ENCODE measurements around the gene COPZ1. TPM values are rescaled to one million over a fixed set of nuclear protein-coding genes. Genes with fewer than 3 reads are reported as not detected.

The COPZ1 gene
- total and polyA plus RNA-seq, 9 of the 15 experiments (the other 6 are each of a cell fraction or from before 2014, with no cell fraction given), result 137 to 487 (median 233) TPM

DNA sequence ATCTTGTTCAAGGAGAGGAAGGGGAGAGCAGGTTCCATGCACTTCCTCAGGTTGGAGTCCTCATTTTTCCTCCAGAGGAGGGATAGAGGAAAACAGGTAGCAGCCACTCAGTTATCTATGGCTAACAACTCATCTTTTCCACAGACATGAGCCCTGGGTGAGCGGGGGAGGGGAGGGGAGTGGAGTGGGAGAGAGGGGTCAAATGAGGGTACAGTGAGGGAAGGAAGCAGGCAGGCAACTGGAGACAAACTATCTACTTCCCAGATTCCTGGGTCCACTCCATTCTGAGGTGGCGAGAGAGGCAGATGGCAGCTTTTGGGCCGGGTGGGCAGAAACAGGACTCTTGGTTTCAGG lies 62.2 kb downstream of the COPZ1 start (continued):
- TF ChIP-seq U2AF2 (optimal IDR thresholded peaks at IDR 0.05; ENCODE audit: low read depth, low read length) (no peak), SIRT6 (IDR thresholded peaks at IDR 0.05; ENCODE audit: low read depth, low read length) (no peak), ZNF589 (CRISPR knock-in tag; IDR thresholded peaks at IDR 0.05; ENCODE audit: low read depth) (0 out of 2 replicates have a peak, but pooled peaks have one; percentile 33), SRSF7 (optimal IDR thresholded peaks at IDR 0.05; ENCODE audit: low read depth, low read length) (no peak), GATA2 (CRISPR knock-in tag; IDR thresholded peaks at IDR 0.05) (0 out of 2 replicates have a peak, but pooled peaks have one; percentile 41), TARDBP (IDR thresholded peaks at IDR 0.05) (no peak), SMARCA4 (IDR thresholded peaks at IDR 0.05) (0 out of 2 replicates have a peak, but pooled peaks have one; percentile 34), JUND (IDR thresholded peaks at IDR 0.05; ENCODE audit: borderline replicate concordance, low read depth, low read length) (peak; percentile 33; the same call in 1 of the 2 replicates), JUND (tag; IDR thresholded peaks at IDR 0.05; ENCODE audit: borderline replicate concordance, low read depth, low read length) (peak; percentile 55; the same call in 1 of the 3 replicates), PPARD (CRISPR knock-in tag; IDR thresholded peaks at IDR 0.05) (no peak), KDM4B (IDR thresholded peaks at IDR 0.05; ENCODE audit: borderline replicate concordance in 2 of 2, low read depth in 1 of 2) (no peak), NFATC3 (IDR thresholded peaks at IDR 0.05) (no peak), HDAC2 (IDR thresholded peaks at IDR 0.05) (0 out of 2 replicates have a peak, but pooled peaks have one; percentile 13), TCF7L2 (IDR thresholded peaks at IDR 0.05; ENCODE audit: low read depth, low read length) (no peak), HNRNPK (IDR thresholded peaks at IDR 0.05; ENCODE audit: low read depth, low read length, poor library complexity, severe bottlenecking) (no peak), NBN (IDR thresholded peaks at IDR 0.05; ENCODE audit: low read depth) (0 out of 2 replicates have a peak, but pooled peaks have one; percentile 31), MTA2 (IDR thresholded peaks at IDR 0.05; ENCODE audit: low read depth) (0 out of 2 replicates have a peak, but pooled peaks have one; percentile 20), EGR1 (conservative IDR thresholded peaks at IDR 0.05) (peak; percentile 43), SIN3B (IDR thresholded peaks at IDR 0.05; ENCODE audit: low read depth) (no peak)
- TF ChIP-seq, protein P1, sequence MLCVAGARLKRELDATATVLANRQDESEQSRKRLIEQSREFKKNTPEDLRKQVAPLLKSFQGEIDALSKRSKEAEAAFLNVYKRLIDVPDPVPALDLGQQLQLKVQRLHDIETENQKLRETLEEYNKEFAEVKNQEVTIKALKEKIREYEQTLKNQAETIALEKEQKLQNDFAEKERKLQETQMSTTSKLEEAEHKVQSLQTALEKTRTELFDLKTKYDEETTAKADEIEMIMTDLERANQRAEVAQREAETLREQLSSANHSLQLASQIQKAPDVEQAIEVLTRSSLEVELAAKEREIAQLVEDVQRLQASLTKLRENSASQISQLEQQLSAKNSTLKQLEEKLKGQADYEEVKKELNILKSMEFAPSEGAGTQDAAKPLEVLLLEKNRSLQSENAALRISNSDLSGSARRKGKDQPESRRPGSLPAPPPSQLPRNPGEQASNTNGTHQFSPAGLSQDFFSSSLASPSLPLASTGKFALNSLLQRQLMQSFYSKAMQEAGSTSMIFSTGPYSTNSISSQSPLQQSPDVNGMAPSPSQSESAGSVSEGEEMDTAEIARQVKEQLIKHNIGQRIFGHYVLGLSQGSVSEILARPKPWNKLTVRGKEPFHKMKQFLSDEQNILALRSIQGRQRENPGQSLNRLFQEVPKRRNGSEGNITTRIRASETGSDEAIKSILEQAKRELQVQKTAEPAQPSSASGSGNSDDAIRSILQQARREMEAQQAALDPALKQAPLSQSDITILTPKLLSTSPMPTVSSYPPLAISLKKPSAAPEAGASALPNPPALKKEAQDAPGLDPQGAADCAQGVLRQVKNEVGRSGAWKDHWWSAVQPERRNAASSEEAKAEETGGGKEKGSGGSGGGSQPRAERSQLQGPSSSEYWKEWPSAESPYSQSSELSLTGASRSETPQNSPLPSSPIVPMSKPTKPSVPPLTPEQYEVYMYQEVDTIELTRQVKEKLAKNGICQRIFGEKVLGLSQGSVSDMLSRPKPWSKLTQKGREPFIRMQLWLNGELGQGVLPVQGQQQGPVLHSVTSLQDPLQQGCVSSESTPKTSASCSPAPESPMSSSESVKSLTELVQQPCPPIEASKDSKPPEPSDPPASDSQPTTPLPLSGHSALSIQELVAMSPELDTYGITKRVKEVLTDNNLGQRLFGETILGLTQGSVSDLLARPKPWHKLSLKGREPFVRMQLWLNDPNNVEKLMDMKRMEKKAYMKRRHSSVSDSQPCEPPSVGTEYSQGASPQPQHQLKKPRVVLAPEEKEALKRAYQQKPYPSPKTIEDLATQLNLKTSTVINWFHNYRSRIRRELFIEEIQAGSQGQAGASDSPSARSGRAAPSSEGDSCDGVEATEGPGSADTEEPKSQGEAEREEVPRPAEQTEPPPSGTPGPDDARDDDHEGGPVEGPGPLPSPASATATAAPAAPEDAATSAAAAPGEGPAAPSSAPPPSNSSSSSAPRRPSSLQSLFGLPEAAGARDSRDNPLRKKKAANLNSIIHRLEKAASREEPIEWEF (CRISPR knock-in tag; IDR thresholded peaks at IDR 0.05), result no peak
- TF ChIP-seq, protein P2, sequence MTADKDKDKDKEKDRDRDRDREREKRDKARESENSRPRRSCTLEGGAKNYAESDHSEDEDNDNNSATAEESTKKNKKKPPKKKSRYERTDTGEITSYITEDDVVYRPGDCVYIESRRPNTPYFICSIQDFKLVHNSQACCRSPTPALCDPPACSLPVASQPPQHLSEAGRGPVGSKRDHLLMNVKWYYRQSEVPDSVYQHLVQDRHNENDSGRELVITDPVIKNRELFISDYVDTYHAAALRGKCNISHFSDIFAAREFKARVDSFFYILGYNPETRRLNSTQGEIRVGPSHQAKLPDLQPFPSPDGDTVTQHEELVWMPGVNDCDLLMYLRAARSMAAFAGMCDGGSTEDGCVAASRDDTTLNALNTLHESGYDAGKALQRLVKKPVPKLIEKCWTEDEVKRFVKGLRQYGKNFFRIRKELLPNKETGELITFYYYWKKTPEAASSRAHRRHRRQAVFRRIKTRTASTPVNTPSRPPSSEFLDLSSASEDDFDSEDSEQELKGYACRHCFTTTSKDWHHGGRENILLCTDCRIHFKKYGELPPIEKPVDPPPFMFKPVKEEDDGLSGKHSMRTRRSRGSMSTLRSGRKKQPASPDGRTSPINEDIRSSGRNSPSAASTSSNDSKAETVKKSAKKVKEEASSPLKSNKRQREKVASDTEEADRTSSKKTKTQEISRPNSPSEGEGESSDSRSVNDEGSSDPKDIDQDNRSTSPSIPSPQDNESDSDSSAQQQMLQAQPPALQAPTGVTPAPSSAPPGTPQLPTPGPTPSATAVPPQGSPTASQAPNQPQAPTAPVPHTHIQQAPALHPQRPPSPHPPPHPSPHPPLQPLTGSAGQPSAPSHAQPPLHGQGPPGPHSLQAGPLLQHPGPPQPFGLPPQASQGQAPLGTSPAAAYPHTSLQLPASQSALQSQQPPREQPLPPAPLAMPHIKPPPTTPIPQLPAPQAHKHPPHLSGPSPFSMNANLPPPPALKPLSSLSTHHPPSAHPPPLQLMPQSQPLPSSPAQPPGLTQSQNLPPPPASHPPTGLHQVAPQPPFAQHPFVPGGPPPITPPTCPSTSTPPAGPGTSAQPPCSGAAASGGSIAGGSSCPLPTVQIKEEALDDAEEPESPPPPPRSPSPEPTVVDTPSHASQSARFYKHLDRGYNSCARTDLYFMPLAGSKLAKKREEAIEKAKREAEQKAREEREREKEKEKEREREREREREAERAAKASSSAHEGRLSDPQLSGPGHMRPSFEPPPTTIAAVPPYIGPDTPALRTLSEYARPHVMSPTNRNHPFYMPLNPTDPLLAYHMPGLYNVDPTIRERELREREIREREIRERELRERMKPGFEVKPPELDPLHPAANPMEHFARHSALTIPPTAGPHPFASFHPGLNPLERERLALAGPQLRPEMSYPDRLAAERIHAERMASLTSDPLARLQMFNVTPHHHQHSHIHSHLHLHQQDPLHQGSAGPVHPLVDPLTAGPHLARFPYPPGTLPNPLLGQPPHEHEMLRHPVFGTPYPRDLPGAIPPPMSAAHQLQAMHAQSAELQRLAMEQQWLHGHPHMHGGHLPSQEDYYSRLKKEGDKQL (CRISPR knock-in tag; IDR thresholded peaks at IDR 0.05; ENCODE audit: borderline replicate concordance), result no peak
